Thyroid gland (tissue), 4 donors: ENCODE results near the gene TKTL1.

Source experiments
- CTCF ChIP-seq, 6 experiments: fragments of 200-600 bp in 3 of 6; fragments of 450-650 bp in 3 of 6; sonication (generic) in 3 of 6; IDR thresholded peaks; one replicate each; pipeline ENCODE4 v1.5.1; 2016 to 2019; ENCODE audit warnings: antibody characterized with exemption in 6 of 6, mild to moderate bottlenecking in 2 of 6, inconsistent platforms in 1 of 6, moderate library complexity in 1 of 6
- POLR2A ChIP-seq, 2 donors: fragments of 450-650 bp; IDR thresholded peaks; one replicate each; pipeline ENCODE4 v1.6.1; 2017; ENCODE audit warnings: antibody characterized with exemption in 2 of 2, mild to moderate bottlenecking in 2 of 2, moderate library complexity in 1 of 2

DNA sequence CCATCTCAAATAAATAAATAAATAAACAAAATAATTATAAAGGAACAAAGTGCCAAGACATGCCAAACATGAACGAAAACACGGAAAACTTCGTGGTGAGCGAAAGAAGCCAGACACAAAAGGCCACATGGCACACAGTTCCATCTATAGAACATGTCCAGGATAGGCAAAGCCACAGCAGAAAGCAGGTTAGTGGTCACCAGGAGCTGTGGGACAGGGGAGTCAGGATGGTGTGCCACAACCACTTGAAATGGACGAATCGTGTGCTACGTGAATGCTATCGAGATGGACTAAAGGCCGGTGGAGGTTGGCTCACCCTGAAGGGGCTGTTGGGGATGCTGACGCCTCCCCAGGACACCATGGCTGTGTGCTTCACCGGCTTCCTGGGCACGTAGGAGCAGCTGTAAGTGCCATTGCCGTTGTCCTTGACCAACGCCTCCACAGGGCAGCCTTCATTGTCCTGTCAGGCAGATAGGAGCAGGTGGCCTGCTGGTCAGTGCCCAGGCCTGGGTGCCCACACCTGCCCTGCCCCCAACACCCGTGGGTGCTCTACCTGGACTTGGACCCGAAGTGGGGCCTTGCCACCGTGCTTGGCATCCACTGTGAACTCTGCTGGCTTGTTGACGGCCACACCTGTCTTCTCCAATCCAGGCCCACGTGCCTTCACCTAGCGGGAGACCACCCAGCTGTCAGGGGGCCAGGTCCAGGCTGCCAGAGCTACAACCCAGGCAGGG lies 68.3 kb downstream of the TKTL1 start:
- TF ChIP-seq POLR2A (IDR thresholded peaks at IDR 0.05), result no peak
- TF ChIP-seq CTCF (IDR thresholded peaks at IDR 0.05), result no peak
